Astrocyte (in vitro differentiated cells and primary cell): ENCODE data around the gene LRMDA.

Experiments
- EZH2 ChIP-seq: IDR thresholded peaks from 2 replicates; pipeline ENCODE4 v1.6.1; 2012; ENCODE audit warnings: mild to moderate bottlenecking, low read length, inconsistent platforms; ENCODE audit not compliant: insufficient read depth
- TF ChIP-seq, protein P1 (sequence below): IDR thresholded peaks from 2 replicates; pipeline ENCODE4 v1.5.1; 2011; ENCODE audit warnings: low read depth, mild to moderate bottlenecking, inconsistent platforms, low read length, moderate library complexity; ENCODE audit not compliant: insufficient read depth

DNA sequence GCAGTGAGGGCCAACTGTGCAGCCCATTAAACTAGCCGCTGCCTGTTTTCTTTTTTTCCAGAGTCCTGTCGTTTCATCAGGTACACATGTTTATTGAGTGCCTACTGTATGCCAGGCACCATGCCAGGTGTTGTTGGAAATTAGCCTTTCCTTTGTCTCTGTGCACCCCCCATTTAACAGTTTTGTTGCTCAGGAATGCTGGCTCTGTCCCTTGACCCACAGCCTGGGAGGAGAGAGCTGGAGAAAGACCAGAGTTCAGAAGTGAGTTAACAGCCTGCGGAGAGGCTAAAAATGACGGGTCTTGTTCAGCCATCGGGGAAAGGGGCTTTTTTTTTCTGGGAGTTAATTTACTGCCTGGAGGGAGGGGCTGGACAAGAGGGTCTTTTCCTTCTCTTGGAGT, 1.3 kb downstream of the LRMDA start:
- TF ChIP-seq, protein P1, sequence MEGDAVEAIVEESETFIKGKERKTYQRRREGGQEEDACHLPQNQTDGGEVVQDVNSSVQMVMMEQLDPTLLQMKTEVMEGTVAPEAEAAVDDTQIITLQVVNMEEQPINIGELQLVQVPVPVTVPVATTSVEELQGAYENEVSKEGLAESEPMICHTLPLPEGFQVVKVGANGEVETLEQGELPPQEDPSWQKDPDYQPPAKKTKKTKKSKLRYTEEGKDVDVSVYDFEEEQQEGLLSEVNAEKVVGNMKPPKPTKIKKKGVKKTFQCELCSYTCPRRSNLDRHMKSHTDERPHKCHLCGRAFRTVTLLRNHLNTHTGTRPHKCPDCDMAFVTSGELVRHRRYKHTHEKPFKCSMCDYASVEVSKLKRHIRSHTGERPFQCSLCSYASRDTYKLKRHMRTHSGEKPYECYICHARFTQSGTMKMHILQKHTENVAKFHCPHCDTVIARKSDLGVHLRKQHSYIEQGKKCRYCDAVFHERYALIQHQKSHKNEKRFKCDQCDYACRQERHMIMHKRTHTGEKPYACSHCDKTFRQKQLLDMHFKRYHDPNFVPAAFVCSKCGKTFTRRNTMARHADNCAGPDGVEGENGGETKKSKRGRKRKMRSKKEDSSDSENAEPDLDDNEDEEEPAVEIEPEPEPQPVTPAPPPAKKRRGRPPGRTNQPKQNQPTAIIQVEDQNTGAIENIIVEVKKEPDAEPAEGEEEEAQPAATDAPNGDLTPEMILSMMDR, result no peak
- no peak for TF ChIP-seq EZH2
